Testis (tissue), 2 donors: ENCODE data around the gene MYO9B.

Source experiments
- POLR2A ChIP-seq: fragments of 450-650 bp; IDR thresholded peaks from one replicate; pipeline ENCODE4 v1.6.1; 2017; ENCODE audit warnings: antibody characterized with exemption, mild to moderate bottlenecking, moderate library complexity
- TF ChIP-seq, protein P1 (sequence below), 3 experiments: fragments of 450-650 bp in 2 of 3; fragments of 200-600 bp in 1 of 3; sonication (generic) in 1 of 3; IDR thresholded peaks; one replicate each; pipeline ENCODE4 v1.5.1; 2016 to 2019; ENCODE audit warnings: antibody characterized with exemption in 3 of 3, mild to moderate bottlenecking in 2 of 3, moderate library complexity in 1 of 3

DNA sequence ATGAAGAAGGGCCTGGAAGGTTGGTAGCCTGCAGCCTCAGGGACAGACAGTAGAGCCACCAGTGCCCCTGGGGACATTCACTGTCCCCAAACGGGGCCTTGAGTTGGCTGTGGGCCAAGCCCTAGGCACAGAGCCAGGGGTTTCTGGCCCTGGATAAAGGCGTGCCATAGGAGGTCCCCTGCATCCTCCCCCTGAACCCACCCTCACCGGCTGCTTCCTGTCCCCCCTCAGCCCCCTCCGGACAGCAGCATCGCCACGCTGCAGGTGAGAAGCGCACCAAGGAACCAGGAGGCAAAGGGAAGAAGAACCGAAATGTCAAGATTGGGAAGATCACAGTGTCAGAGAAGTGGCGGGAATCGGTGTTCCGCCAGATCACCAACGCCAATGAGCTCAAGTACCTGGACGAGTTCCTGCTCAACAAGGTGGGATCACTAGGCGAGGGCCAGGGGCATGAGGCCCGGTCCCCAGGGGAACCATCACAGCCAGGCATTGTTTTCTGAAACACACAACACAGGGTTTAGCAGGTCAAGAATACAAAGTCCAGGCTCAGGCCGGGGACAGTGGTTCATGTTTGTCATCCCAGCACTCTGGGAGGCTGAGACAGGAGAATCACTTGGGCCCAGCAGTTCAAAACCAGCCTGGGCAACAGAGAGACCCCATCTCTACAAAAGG, 125.0 kb downstream of the MYO9B start:
- TF ChIP-seq POLR2A = no peak
- TF ChIP-seq, protein P1, sequence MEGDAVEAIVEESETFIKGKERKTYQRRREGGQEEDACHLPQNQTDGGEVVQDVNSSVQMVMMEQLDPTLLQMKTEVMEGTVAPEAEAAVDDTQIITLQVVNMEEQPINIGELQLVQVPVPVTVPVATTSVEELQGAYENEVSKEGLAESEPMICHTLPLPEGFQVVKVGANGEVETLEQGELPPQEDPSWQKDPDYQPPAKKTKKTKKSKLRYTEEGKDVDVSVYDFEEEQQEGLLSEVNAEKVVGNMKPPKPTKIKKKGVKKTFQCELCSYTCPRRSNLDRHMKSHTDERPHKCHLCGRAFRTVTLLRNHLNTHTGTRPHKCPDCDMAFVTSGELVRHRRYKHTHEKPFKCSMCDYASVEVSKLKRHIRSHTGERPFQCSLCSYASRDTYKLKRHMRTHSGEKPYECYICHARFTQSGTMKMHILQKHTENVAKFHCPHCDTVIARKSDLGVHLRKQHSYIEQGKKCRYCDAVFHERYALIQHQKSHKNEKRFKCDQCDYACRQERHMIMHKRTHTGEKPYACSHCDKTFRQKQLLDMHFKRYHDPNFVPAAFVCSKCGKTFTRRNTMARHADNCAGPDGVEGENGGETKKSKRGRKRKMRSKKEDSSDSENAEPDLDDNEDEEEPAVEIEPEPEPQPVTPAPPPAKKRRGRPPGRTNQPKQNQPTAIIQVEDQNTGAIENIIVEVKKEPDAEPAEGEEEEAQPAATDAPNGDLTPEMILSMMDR (IDR thresholded peaks at IDR 0.05) = no peak
